ENCODE data around the gene FN1.
"Not testable (repeated sequence)": the region's sequence is repeated elsewhere in the genome, so short reads cannot be mapped to it uniquely, and the experiment has no call there.

The FN1 gene

DNA sequence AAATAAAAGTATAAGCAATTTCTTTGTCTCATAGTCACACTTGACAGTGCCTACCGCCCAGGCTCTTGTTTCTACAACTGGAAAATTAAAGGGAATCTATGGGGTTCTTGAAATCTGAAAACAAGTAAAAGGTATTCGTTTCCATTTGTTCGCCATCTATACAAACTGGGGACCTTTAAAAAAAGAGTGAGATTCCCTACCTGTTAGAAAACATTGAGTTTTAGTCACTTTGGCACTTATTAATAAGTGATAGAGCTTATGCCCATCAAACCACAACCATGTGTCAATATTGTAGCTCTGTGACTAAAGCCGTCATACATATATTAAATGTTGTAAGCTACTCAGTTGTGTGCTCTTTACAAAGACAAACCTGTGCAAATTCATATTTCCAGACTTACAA is 13.2 kb downstream of the FN1 start:
- no peak for DNase-seq (ENCODE audit: low spot score)

- DNase-seq (ENCODE audit: low spot score), result no peak
These were observed 13.9 kb downstream of the FN1 start for GRCh38 chr2:215421859-215422461.

- no peak for DNase-seq (ENCODE audit: low spot score)
These were observed 15.4 kb downstream of the FN1 start for GRCh38 chr2:215420471-215420935.

GRCh38 chr2:215419769-215420470 is 15.9 kb downstream of the FN1 start:
- no peak for DNase-seq (ENCODE audit: low spot score)

DNA sequence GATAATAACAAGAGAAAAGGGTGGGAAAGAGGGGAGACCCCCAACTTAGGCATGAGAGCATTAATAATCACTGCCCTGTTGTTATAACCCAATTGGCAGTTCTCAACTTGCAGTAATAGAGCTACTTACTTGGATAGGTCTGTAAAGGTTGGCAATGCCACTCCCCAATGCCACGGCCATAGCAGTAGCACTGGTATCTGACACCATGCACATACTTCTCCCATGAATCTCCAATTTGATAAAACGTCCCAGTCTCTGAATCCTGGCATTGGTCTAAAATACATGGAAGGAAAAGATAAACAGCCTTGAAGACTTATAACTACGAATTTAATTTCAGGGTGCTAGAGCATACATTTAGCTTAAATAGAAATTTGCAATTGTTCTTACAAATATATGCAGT is 16.8 kb downstream of the FN1 start:
- DNase-seq (ENCODE audit: low spot score), result no peak

GRCh38 chr2:215418064-215418963 is 17.6 kb downstream of the FN1 start:
- DNase-seq (ENCODE audit: low spot score), result no peak

DNA sequence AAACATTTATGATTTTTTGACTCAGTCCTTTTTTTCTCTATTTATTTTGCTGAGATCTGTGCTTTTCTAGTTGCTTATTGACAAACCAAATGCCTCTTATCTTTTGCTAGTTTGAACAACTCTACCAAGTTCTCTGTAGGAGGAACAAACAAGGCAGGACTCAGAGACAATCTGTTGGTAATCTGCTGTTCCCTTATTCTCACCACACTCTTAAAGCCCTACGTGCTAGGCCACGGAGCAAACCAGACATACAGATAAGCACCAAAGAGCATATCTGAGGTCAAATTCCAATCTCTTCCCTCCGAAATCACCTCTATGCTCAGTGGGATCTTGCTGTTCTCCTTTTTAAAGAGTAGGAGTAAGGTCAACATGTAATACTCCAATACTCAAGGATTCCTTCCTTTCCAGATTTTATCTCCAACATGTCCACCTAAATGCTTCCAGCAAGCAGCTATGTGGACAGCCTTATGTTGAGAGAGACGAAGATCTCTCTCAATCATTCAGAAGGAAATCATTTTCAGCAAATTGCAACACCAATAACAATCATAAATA is 18.4 kb downstream of the FN1 start:
- DNase-seq (ENCODE audit: low spot score), result no peak

DNA sequence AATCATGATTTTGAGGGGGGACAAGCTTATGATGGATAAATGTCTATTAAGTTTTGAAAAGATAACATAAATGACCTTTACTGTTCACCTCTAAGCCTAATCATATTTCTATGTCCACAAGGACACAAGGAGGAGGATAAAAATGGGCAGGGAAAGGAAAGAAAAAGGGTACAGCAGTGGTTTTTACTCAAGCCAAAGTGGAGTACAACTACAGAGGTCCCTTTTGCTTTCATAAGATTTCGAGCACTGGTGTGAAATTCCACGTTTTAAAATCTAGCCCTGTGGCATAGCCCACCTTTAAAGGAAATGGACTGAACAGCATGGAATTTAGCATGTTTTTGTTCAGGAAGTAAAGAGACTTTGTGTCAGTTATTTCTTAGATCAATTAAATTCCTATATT is 19.2 kb downstream of the FN1 start:
- no peak for DNase-seq (ENCODE audit: low spot score)

DNA sequence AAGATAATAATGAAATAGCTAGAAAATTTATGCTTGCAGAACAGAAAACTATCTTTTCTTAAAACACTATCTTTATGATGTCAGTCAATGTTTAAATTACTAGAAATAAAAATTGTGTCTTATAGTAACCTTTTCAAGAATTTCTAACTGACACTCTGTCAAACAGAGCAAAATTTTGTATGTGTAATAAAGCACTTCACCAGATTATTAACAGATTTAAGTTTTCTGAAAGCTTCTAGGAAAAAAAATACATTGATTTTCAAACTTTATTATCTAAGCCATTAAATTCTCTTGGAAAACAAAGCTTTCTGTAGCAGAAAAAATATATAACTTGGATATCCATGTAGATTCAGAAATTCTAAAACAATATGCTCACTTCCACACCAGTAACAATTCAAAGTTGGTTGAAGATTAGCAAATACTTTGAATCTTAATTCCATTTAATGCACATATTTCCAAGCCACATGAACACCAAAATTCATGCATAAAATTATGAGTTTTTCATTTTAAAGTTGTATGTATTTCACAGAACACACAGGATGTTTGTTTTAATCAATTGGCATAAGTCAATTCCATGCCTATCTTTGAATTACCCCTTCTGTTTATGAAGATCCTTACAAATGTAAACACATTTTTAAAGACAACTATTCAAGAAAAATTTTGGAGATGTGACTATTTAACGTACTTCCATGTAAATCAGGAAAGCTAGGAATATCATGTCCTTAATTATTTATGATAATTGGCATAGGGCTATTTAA is 19.9 kb downstream of the FN1 start:
- no peak for DNase-seq (ENCODE audit: low spot score)

DNA sequence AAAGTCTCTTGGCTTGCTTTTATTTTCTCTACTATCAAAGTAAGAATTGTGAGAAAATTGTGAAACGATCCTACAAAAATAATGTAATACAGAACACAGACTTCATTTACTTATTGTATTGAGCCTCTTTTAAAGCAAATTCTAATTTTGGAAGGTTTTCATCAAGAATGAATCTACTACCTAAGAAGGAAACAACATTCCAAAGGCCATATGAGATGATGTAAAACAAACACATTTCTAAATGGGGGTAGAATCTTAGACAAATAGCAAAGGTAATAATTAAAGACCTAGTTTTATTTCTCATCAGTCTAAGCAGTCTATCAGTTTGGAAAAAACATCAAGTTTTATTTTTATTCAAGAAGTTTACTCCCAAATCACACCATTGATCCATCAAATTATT is 20.6 kb downstream of the FN1 start:
- DNase-seq (ENCODE audit: low spot score), result no peak

DNA sequence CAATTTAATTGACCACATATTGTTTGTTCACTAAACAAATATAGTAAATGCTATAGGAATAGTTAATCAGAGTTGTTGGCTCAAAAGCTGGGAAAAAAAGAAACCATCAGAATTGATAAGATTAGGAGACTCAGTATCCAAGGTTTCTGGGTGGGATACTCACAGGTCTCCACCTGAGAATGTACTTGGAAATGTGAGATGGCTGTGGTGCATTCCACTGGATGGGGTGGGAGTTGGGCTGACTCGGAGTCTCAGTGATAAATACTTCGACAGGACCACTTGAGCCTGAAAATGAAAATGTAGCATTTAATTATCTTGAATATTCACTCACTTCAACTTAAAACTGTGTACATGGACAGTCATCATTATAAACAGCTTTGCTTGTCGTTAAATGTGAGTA is 21.2 kb downstream of the FN1 start:
- DNase-seq (ENCODE audit: low spot score), result no peak

GRCh38 chr2:215413974-215414373 is 21.9 kb downstream of the FN1 start:
- DNase-seq (ENCODE audit: low spot score), result no peak

GRCh38 chr2:215413484-215413777 is 22.4 kb downstream of the FN1 start:
- DNase-seq (ENCODE audit: low spot score), result no peak

GRCh38 chr2:215411941-215412743 is 23.7 kb downstream of the FN1 start:
- DNase-seq (ENCODE audit: low spot score), result no peak

DNA sequence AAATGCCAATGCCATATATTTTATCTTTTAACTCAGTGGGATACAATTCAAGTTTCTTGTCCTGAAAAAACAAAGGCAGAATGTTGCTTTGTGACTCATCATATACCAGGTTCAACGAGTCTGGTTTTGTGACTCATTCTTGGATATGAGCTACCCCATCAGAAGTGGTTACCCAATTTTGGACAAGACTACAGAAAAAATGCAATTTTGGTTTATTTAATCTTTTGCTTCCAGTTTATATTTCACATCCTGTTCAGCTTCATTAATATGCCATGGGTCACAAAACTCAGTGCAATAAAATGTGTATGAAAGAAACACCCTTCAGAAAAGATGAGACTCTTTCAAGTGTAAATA is 25.0 kb downstream of the FN1 start:
- peak; percentile 79 for DNase-seq (ENCODE audit: low spot score)

DNA sequence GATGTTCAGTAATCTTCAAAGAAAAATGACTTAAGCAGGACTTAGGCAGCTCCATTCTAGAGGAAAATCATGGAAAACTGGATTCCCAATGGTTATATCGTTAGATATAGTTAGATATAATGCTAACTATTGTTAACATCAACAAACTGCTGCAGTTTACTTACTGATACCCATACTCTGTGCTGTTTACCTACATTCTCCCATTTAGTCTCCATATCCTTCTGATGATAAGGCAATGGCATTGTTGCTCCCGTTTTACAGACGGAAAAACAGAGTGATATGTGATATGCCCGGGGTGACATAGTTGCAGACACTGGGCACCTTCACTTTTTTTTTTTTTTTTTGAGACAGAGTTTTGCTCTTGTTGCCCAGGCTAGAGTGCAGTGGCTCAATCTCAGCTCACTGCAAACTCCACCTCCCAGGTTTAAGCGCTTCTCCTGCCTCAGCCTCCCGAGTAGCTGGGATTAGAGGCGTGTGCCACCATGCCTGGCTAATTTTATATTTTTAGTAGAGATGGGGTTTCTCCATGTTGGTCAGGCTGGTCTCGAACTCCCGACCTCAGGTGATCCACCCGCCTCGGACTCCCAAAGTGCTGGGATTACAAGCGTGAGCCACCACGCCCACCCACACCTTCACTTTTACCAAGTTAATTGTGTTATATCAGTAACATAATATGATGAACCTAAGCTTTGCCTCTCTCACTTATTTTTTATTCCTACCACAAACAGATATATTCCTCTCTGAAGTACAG is 25.5 kb downstream of the FN1 start:
- not testable (repeated sequence) for DNase-seq (ENCODE audit: low spot score)

GRCh38 chr2:215409331-215410127 is 26.3 kb downstream of the FN1 start:
- DNase-seq (ENCODE audit: low spot score), result no peak

GRCh38 chr2:215408441-215408840 is 27.4 kb downstream of the FN1 start:
- not testable (repeated sequence) for DNase-seq (ENCODE audit: low spot score)

- DNase-seq (ENCODE audit: low spot score), result no peak
These were observed 28.1 kb downstream of the FN1 start for GRCh38 chr2:215407590-215408264.

Measured in AG20443 (cell line).